ENCODE results near the gene PPP1R37.

The PPP1R37 gene, protein sequence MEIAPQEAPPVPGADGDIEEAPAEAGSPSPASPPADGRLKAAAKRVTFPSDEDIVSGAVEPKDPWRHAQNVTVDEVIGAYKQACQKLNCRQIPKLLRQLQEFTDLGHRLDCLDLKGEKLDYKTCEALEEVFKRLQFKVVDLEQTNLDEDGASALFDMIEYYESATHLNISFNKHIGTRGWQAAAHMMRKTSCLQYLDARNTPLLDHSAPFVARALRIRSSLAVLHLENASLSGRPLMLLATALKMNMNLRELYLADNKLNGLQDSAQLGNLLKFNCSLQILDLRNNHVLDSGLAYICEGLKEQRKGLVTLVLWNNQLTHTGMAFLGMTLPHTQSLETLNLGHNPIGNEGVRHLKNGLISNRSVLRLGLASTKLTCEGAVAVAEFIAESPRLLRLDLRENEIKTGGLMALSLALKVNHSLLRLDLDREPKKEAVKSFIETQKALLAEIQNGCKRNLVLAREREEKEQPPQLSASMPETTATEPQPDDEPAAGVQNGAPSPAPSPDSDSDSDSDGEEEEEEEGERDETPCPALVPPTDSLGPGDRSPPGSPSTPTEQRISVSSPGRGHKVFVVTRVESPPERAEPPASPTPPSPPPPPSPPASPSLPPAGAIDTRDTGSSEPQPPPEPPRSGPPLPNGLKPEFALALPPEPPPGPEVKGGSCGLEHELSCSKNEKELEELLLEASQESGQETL

DNA sequence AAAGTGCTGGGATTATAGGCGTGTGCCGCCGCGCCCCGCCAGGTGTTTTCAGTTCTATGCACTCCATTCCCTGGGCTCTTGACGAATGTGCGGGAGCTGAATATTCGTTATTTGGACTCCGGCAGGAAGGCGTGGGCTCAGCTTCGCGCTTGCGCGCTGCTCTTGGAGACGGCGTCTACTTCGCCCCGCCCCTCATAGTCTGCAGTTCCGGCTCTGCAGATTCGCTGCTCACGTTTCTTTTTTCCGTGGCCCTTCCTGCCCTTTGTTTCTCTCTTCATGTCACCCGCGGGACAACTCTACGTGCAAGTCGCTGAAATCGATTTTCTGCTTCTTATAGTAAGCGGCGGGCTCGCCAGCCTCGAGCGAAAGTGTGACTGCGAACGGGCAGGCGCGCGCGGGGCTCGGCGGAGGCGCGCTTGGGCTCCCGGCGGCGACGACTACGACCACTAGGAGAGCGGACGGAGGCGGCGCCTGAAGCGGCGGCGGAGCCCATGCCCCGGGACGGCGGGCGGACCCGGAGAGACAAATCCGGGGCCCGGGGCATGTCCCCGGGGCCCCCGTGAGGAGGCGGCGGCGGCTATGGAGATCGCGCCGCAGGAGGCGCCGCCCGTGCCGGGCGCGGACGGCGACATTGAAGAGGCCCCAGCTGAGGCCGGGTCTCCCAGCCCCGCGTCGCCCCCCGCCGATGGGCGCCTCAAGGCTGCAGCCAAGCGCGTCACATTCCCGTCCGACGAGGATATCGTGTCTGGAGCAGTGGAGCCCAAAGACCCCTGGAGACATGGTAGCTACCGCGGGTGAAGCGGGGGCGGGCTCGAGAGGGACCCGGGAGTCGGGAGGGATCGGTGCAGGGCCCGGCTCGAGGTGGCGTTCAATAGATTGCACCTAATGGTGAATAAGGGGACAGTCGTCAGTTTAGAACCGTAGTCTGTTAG lies at the start of gene PPP1R37:
Gene PPP1R37 (plus strand): TSS at position 433 of the 932 bp plus-strand sequence. CDS start 147 bp downstream, at position 580.
- H3K36me3 ChIP-seq: peaks cover 67% of the 10 kb centered on the region
- H3K9me3 ChIP-seq: no peaks in the 10 kb centered on the region
- H4K20me1 ChIP-seq: peaks cover 67% of the 10 kb centered on the region
- H3K9ac ChIP-seq: peak within 1 kb of the TSS; percentile 100
- peak within 1 kb of the TSS; percentile 93 for H3K4me2 ChIP-seq
- H3K27me3 ChIP-seq: no peaks in the 10 kb centered on the region
- no peak for TF ChIP-seq Cebpa-rat (IDR thresholded peaks at IDR 0.05)
- H3K27ac ChIP-seq: peak within 1 kb of the TSS; percentile 100
- peak within 1 kb of the TSS; percentile 95 for H3K4me3 ChIP-seq
- peaks cover 53% of the 10 kb centered on the region for H3K4me1 ChIP-seq

DNA sequence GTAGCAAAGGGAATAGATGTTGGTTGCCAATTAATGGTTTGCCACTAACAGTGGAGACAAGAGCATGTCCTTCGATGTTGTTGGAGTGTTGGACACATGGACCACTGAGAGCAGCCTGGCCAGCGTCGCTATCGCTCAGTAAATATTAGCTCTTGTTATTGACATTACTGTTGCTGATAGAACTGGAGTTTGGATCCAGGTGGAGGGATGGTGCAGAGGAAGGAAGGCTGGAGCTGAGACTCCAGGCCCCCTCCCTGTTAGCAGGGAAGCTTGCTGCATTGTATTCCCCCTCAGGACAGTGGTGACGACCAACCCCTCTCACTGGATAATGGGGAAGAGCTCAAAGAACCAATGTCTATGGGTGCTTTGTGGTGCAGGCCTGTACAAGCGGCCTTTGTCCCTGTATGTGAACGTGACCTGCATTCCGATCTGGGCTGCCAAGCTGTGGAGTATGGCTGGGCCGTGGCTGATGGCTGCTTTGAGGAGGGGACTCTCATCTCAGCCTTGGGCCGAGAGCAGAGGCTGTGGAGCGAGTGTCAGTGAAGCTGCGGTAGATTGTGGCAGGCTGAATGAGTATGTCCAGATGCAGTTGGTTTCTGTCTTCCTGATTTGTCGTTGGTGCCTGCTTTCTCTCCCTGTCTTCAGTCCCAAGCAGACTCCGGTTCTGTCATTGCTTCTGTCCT lies 47.2 kb upstream of the PPP1R37 start:
- H3K9ac ChIP-seq: peak overlapping the region; percentile 43; the same call in 1 of the 2 replicates
- peaks cover 90% of the 10 kb centered on the region for H3K36me3 ChIP-seq
- no peaks in the 10 kb centered on the region for H3K27me3 ChIP-seq
- peaks cover 31% of the 10 kb centered on the region for H3K4me1 ChIP-seq
- H3K4me3 ChIP-seq: no peak overlapping the region
- H4K20me1 ChIP-seq: peaks cover 100% of the 10 kb centered on the region
- no peaks in the 10 kb centered on the region for H3K9me3 ChIP-seq
- no peak overlapping the region for H3K27ac ChIP-seq
- no peak for TF ChIP-seq Cebpa-rat (IDR thresholded peaks at IDR 0.05)
- peak overlapping the region; percentile 36; the same call in 1 of the 2 replicates for H3K4me2 ChIP-seq

DNA sequence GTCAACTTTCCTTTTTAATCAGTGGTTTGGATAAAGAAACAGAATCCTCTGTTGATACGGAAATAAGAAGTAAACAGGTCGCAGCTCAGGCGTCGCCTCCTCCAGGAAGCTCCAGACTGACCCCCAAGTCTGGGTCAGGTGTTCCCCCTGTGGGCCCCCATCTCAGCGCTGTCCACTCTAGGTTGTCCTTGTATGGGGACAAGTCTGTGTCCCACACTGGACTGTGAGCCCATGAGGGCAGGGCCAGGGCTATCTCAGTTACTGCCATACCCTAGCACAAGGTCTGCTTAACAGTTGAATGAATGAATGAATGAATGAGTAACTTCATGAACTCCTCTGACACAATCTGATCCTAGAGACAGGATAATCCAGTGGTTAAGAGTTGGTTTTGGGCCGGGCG lies 46.6 kb upstream of the PPP1R37 start:
- no peaks in the 10 kb centered on the region for H3K27me3 ChIP-seq
- H3K9ac ChIP-seq: 0 out of 2 replicates have a peak overlapping the region, but pooled peaks have one; percentile 43
- peaks cover 90% of the 10 kb centered on the region for H3K36me3 ChIP-seq
- no peak for TF ChIP-seq Cebpa-rat (IDR thresholded peaks at IDR 0.05)
- peak overlapping the region; percentile 36 for H3K4me2 ChIP-seq
- H3K9me3 ChIP-seq: no peaks in the 10 kb centered on the region
- H4K20me1 ChIP-seq: peaks cover 100% of the 10 kb centered on the region
- H3K4me3 ChIP-seq: no peak overlapping the region
- H3K27ac ChIP-seq: no peak overlapping the region
- peaks cover 29% of the 10 kb centered on the region for H3K4me1 ChIP-seq

DNA sequence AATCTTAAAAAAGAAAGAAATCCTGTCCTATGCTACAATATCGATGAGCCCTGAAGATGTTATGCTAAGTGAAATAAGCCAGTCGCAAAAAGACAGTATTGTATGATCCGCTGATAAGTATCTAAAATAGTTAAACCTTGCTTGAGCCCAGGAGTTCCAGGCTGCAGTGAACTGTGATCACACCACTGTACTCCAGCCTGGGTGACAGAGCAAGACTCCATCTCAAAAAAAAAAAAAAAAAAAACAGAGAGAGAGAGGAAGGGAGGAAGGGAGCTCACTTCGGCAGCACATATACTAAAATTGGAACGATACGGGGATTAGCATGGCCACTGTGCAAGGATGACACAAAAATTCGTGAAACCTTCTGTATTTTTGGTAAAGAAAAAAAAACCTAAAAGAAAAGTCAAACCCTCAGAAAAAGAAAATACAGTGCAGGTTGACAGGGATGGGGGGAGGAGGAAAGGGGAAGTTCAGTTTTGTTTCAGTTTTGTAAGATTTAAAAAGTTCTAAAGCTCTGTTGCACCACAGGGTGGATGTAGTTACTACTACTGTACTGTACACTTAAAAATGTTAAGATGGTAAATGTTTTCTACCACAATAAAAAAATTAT lies 45.7 kb upstream of the PPP1R37 start:
- Histone ChIP-seq H3K4me1 (peaks cover 37% of the 10 kb centered on the region), H3K27ac (no peak overlapping the region), H3K4me2 (peak overlapping the region; percentile 36), H4K20me1 (peaks cover 100% of the 10 kb centered on the region), H3K36me3 (peaks cover 90% of the 10 kb centered on the region), H3K9ac (peak overlapping the region; percentile 46), H3K4me3 (no peak overlapping the region), H3K27me3 (no peaks in the 10 kb centered on the region), H3K9me3 (no peaks in the 10 kb centered on the region)
- no peak for TF ChIP-seq Cebpa-rat (IDR thresholded peaks at IDR 0.05)

DNA sequence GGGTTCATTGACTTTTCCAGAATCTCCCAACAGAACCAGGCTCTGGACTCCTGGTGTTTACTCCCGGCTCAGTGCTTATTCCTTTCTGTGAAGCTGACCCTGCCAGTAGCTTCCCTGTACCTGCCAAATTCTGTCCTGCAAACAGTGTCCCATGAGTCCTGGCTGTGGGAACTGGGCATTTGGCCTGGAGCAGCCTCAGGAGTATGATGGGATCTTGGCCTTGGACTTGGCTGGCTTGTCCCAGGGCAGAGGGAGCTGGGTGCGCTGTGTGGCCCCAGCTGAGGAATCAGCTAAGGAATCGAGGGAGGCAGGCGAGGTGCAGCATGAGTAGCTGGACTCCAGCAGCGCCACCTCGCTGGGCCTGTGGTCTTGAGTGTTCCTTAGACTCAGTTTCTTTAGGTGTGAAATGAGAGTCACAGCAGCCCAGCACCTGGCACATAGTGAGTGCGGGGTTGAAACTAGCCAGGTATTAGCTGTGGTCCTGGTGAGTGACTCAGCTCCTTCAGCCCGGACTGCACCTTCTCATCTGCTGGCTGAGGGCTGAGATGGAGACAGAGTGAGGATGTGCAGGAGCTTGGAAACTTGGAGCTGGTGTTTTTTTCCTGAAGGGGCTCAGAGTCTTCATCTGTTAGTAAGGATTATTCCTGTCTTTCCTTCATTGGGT lies 43.8 kb upstream of the PPP1R37 start:
- H3K27me3 ChIP-seq: no peaks in the 10 kb centered on the region
- no peak overlapping the region for H3K4me2 ChIP-seq
- H4K20me1 ChIP-seq: peaks cover 100% of the 10 kb centered on the region
- H3K9ac ChIP-seq: peak overlapping the region; percentile 31; the same call in 1 of the 2 replicates
- H3K4me3 ChIP-seq: no peak overlapping the region
- H3K36me3 ChIP-seq: peaks cover 90% of the 10 kb centered on the region
- peaks cover 41% of the 10 kb centered on the region for H3K4me1 ChIP-seq
- H3K27ac ChIP-seq: peak overlapping the region; percentile 6; the same call in 1 of the 2 replicates
- H3K9me3 ChIP-seq: no peaks in the 10 kb centered on the region
- TF ChIP-seq Cebpa-rat (IDR thresholded peaks at IDR 0.05): no peak

DNA sequence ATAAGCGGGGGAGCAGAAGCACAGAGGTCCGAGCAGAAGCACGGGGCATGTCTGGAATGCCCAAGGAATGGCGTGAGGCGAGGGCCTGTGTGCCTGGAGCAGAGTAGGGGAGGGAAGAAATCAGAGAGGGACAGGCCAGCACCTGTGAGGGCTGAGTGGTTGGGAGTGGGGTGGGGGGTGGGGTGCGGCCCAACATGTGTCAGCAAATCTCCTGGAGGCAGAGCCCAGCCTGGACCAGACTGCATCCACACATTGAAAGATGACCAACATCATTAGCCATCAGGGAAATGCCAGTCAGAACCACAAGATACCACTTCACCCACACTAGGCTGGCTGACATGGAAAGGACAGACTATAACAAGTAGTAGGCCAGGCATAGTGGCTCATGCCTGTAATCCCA lies 42.9 kb upstream of the PPP1R37 start:
- Histone ChIP-seq H3K9ac (no peak overlapping the region), H3K27me3 (no peaks in the 10 kb centered on the region)

DNA sequence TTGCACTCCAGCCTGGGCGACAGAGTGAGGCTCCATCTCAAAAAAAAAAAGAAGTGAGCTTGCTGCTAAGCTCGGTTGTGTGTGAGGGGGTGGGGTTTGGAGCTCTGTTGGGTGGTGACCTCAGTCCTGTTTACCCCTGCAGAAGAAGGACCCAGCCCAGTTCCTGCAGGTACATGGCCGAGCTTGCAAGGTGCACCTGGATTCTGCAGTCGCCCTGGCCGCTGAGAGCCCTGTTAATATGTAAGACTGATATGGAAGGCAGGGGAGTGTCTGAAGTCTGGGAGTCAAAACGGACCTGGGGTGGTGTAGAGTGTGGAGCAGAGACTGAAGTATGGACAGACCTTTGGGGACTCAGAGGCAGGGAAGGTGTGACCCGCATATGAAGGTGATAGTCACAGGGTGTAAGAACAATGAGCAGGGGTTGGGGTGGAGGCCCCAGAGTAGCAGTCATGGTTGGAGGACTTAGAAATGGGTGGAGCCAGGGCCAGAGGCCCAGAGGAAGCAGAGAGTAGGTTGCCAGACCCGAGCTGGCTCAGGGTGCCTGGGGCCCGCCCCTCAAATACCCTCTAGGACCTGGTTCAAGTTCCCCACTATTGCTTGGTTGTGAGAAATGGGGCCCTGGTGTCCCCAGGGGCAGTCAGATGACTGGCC lies 40.9 kb upstream of the PPP1R37 start:
- Histone ChIP-seq H3K27me3 (no peaks in the 10 kb centered on the region), H3K27ac (0 out of 2 replicates have a peak overlapping the region, but pooled peaks have one; percentile 13), H3K4me3 (no peak overlapping the region), H3K36me3 (peaks cover 90% of the 10 kb centered on the region), H3K9ac (0 out of 2 replicates have a peak overlapping the region, but pooled peaks have one; percentile 24), H3K9me3 (no peaks in the 10 kb centered on the region), H3K4me2 (no peak overlapping the region), H4K20me1 (peaks cover 100% of the 10 kb centered on the region), H3K4me1 (peaks cover 25% of the 10 kb centered on the region)
- no peak for TF ChIP-seq Cebpa-rat (IDR thresholded peaks at IDR 0.05)

More for the DNA sequence above, 42.9 kb upstream of the PPP1R37 start:
- Histone ChIP-seq H3K9me3 (no peaks in the 10 kb centered on the region), H3K27ac (no peak overlapping the region), H3K4me3 (no peak overlapping the region), H3K36me3 (peaks cover 90% of the 10 kb centered on the region), H3K4me2 (no peak overlapping the region), H4K20me1 (peaks cover 100% of the 10 kb centered on the region), H3K4me1 (peaks cover 41% of the 10 kb centered on the region)
- TF ChIP-seq Cebpa-rat (IDR thresholded peaks at IDR 0.05): no peak

DNA sequence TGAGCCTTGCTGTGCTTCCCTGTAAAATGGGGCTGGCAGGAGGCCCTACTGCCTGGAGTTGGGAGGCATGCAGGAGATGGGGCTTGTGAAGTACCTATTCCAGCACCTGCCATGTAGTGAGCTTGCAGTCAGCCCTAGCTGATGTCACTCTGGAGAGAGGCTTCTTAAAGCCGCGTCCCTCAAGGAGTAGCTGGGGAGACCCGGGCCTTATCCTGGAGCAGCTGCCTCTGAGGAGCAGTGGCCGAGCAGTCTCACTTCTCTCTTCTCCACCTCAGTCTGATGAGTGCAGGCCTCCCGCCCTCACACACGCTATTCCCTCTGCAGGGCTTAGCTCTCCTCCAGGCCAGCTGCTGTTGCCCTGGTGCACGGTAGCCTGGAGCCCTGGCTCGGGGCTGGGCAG lies 36.1 kb upstream of the PPP1R37 start:
- peaks cover 100% of the 10 kb centered on the region for H3K36me3 ChIP-seq
- peaks cover 8% of the 10 kb centered on the region for H3K4me1 ChIP-seq
- H3K9ac ChIP-seq: no peak overlapping the region
- no peak overlapping the region for H3K4me3 ChIP-seq
- H3K27me3 ChIP-seq: no peaks in the 10 kb centered on the region
- TF ChIP-seq Cebpa-rat (IDR thresholded peaks at IDR 0.05): no peak
- peaks cover 92% of the 10 kb centered on the region for H4K20me1 ChIP-seq
- no peak overlapping the region for H3K4me2 ChIP-seq
- H3K9me3 ChIP-seq: no peaks in the 10 kb centered on the region
- H3K27ac ChIP-seq: no peak overlapping the region

All from BLaER1 (cell line).